PC-3 (cell line): Measurements from ENCODE around the gene LRP5.

Experiments used
- EZH2 ChIP-seq: fragments of 300-600 bp; sonication (generic); IDR thresholded peaks from one replicate; pipeline ENCODE4 v1.6.1; 2017; ENCODE audit warnings: antibody characterized with exemption, mild to moderate bottlenecking, low read length; ENCODE audit not compliant: unreplicated experiment
- TF ChIP-seq, protein P1 (sequence below): fragments of 300-600 bp; sonication (generic); conservative IDR thresholded peaks from 2 replicates; pipeline ENCODE4 v1.5.1; 2017; ENCODE audit warnings: antibody characterized with exemption, low read depth, mild to moderate bottlenecking, low read length

DNA sequence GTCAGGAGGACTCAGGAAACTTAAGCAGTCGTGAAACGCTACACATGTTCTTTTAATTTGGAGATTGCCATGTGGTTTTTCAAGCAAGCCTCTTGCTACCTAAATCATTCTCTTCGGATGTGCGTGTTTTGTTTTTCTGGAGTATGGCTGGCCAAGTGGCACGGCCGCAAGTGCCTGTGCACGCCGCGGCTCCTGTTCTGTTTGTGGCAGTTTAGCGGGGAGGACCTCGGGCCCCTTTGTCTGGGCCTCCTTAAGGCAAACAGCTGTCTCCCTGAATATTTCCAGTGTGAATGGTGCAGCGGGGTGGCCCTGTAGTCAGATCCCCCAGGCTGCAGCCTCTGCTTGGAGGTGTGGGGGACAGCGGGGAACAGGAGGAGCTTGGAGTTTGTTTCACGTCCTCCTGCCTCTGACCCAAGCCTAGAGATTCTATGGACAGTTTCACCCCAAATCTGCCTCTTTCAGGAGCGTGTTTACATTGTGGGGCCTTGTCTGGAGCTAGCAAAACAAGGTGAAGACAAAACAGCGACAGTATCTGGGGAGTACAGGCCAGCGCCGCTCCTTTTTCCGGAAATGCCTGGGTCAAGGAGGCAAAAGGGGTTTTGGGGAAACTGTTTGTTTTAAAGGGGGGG lies 1.3 kb downstream of the LRP5 start:
- TF ChIP-seq EZH2, result no peak
- TF ChIP-seq, protein P1, sequence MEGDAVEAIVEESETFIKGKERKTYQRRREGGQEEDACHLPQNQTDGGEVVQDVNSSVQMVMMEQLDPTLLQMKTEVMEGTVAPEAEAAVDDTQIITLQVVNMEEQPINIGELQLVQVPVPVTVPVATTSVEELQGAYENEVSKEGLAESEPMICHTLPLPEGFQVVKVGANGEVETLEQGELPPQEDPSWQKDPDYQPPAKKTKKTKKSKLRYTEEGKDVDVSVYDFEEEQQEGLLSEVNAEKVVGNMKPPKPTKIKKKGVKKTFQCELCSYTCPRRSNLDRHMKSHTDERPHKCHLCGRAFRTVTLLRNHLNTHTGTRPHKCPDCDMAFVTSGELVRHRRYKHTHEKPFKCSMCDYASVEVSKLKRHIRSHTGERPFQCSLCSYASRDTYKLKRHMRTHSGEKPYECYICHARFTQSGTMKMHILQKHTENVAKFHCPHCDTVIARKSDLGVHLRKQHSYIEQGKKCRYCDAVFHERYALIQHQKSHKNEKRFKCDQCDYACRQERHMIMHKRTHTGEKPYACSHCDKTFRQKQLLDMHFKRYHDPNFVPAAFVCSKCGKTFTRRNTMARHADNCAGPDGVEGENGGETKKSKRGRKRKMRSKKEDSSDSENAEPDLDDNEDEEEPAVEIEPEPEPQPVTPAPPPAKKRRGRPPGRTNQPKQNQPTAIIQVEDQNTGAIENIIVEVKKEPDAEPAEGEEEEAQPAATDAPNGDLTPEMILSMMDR, result no peak
